ENCODE data around the gene TLN1. TPM values are rescaled to one million over a fixed set of nuclear protein-coding genes. Genes with fewer than 3 reads are reported as not detected.
A peak's percentile ranks its signal among the peaks of the same experiment; 100 is the strongest.

TLN1 gene
- total RNA-seq, 1 donor from 2014 or later, result 684 TPM

DNA sequence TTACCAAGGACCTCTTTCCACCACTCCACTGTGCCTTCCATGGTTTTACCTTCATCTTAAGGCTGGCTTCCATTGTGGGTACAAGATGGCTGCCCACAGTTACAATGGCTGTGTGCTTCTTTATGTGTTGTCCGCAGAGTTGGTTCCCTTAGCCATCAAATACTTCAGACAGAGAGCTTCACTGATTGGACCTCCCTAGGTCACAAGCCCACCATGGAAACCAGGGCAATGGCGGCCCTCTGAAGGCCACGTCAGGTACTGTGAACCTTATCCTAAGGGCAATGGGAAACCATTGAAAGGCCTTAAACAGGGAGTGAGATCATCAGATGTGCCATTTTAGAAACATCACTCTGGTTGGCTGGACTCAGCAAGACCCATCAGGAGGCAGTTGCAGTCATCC lies 64.1 kb downstream of the TLN1 start:
- DNase-seq (ENCODE audit: low spot score), result no peak
- Mint-ChIP-seq H3K27me3 (ENCODE audit: low read depth) (no peaks in the 10 kb centered on the region), H3K27ac (ENCODE audit: unreplicated experiment) (no peak overlapping the region), H3K9me3 (ENCODE audit: low read depth) (no peaks in the 10 kb centered on the region), H3K4me1 (ENCODE audit: low read depth) (peaks cover 50% of the 10 kb centered on the region), H3K36me3 (ENCODE audit: low read depth) (no peaks in the 10 kb centered on the region), H3K4me3 (ENCODE audit: unreplicated experiment) (no peak overlapping the region)
- TF ChIP-seq, protein P1, sequence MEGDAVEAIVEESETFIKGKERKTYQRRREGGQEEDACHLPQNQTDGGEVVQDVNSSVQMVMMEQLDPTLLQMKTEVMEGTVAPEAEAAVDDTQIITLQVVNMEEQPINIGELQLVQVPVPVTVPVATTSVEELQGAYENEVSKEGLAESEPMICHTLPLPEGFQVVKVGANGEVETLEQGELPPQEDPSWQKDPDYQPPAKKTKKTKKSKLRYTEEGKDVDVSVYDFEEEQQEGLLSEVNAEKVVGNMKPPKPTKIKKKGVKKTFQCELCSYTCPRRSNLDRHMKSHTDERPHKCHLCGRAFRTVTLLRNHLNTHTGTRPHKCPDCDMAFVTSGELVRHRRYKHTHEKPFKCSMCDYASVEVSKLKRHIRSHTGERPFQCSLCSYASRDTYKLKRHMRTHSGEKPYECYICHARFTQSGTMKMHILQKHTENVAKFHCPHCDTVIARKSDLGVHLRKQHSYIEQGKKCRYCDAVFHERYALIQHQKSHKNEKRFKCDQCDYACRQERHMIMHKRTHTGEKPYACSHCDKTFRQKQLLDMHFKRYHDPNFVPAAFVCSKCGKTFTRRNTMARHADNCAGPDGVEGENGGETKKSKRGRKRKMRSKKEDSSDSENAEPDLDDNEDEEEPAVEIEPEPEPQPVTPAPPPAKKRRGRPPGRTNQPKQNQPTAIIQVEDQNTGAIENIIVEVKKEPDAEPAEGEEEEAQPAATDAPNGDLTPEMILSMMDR (IDR thresholded peaks at IDR 0.05), result no peak

DNA sequence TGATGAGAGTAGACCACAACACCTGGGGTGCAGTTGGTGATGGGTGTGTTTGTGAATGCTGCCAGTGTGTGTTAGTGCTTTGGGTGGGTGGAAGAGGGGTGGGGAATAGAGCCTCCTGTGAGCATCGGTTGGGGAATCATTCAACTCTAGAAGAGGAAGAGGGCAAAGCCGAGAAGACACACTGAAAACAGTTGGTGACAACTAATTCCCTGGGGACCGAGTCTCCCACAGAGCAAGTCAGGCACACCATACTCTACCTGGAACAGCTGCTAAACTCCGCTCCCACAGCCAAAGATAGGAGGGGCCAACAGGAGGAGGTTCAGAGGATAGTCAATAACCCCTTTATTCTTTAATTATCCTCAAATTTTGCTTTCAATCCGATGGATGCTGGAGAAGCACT lies 65.4 kb downstream of the TLN1 start:
- DNase-seq (ENCODE audit: low spot score), result no peak
- H3K27me3 Mint-ChIP-seq (ENCODE audit: low read depth), result no peaks in the 10 kb centered on the region
- peaks cover 60% of the 10 kb centered on the region for H3K4me1 Mint-ChIP-seq (ENCODE audit: low read depth)
- no peak overlapping the region for H3K4me3 Mint-ChIP-seq (ENCODE audit: unreplicated experiment)
- H3K36me3 Mint-ChIP-seq (ENCODE audit: low read depth), result peaks cover 3% of the 10 kb centered on the region
- no peaks in the 10 kb centered on the region for H3K9me3 Mint-ChIP-seq (ENCODE audit: low read depth)
- TF ChIP-seq, protein P1 (IDR thresholded peaks at IDR 0.05), result no peak
- H3K27ac Mint-ChIP-seq (ENCODE audit: unreplicated experiment), result no peak overlapping the region

DNA sequence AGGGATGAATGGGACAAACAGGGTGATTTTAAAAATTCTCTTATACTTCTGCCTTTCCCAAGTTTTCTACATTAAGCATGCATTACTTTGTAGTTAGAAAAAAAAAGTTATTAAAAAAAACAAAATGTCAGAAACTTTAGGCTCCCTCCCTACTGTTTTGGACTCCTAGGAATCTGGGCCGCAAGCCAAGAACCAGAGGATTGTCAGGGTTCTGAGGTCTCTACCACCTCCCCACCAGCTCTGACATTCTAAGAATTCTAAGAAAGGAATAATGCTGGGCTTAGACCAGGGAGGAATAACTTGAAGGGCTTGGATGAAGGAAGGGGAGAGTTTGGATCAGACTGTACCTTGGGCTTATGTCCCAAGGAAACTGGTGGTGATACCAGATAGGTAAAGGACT lies 66.0 kb downstream of the TLN1 start:
- H3K9me3 Mint-ChIP-seq (ENCODE audit: low read depth), result no peaks in the 10 kb centered on the region
- DNase-seq (ENCODE audit: low spot score), result no peak
- no peaks in the 10 kb centered on the region for H3K27me3 Mint-ChIP-seq (ENCODE audit: low read depth)
- TF ChIP-seq, protein P1 (IDR thresholded peaks at IDR 0.05), result no peak
- peaks cover 64% of the 10 kb centered on the region for H3K4me1 Mint-ChIP-seq (ENCODE audit: low read depth)
- peaks cover 4% of the 10 kb centered on the region for H3K36me3 Mint-ChIP-seq (ENCODE audit: low read depth)
- H3K4me3 Mint-ChIP-seq (ENCODE audit: unreplicated experiment), result peak overlapping the region; percentile 6
- peak overlapping the region; percentile 67 for H3K27ac Mint-ChIP-seq (ENCODE audit: unreplicated experiment)

DNA sequence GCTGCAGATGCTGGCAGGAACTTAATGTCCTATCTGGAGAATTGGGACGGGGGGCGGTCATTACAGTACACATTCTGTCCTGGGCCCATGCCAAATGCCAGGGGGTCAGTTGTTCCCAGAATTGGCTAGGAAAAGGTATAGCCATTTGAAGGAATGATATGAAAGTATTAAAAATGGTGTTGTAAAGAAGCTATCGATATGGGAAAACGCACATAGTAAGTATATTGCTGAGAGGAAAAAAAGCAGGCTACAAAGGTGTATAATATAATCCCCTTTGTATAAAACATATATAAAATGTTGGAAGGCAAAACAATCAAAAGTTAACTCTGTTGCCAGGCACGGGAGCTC lies 66.5 kb downstream of the TLN1 start:
- H3K4me1 Mint-ChIP-seq (ENCODE audit: low read depth), result peaks cover 70% of the 10 kb centered on the region
- TF ChIP-seq, protein P1 (IDR thresholded peaks at IDR 0.05), result no peak

DNA sequence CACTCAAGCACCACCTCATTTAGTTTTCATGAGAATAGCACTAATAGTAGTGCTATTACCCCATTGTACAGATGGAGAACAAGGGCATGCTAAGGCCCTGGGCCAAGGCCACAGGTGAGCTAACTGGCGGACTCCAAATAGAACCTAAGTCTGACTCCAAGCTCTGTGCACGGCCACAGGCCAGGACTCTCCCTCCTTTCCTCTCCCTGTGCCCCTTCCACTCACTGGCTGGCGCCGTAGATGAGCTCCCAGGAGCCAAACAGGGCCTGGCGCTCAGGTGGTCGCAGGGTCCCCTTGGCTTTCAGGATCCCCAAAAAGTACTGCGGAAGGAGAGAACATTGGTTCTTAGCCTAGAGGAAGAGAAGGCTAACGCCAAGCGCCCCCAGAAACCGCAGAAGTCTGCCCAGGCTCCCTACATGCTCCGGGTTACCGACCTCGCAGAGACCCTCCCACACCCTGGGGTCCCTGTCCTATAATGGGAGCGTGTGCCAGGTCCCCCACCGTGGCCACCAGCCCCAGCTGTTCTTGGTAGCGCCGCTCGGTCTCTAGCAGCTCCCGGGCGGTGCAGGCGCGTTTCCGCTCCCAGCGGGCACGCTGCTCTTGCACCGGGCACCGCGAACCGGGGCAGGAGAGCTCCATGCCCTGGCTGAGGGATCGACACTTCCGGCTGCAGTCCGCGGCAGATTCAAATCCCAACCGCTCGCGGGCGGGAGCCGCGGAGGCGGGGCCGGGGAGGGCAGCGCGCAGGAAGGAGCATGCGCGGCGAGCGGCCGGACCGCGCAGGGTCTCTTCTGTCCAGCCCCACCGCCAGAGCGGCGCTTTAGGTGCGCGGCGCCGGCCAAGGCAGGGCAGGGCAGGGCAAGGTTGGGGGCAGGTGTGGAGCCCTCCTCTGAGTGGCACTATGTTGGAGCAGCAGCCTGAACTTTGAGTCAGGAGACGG lies 67.2 kb downstream of the TLN1 start, which contains the start of gene ARHGEF39:
Gene ARHGEF39, minus strand, starts transcription at position 665 of the 940 bp plus-strand sequence. Its CDS starts 26 bp downstream, at position 639.
- TF ChIP-seq, protein P1 (IDR thresholded peaks at IDR 0.05), result peak; percentile 64
- no peaks in the 10 kb centered on the region for H3K27me3 Mint-ChIP-seq (ENCODE audit: low read depth)
- DNase-seq (ENCODE audit: low spot score), result no peak
- peaks cover 10% of the 10 kb centered on the region for H3K36me3 Mint-ChIP-seq (ENCODE audit: low read depth)
- H3K4me3 Mint-ChIP-seq (ENCODE audit: unreplicated experiment), result peak within 1 kb of the TSS; percentile 73
- H3K27ac Mint-ChIP-seq (ENCODE audit: unreplicated experiment), result peak within 1 kb of the TSS; percentile 69
- H3K9me3 Mint-ChIP-seq (ENCODE audit: low read depth), result no peaks in the 10 kb centered on the region
- H3K4me1 Mint-ChIP-seq (ENCODE audit: low read depth), result peaks cover 75% of the 10 kb centered on the region

More for the DNA sequence above, 66.5 kb downstream of the TLN1 start:
- Mint-ChIP-seq H3K4me3 (ENCODE audit: unreplicated experiment) (peak overlapping the region; percentile 73), H3K27ac (ENCODE audit: unreplicated experiment) (peak overlapping the region; percentile 51), H3K27me3 (ENCODE audit: low read depth) (no peaks in the 10 kb centered on the region), H3K9me3 (ENCODE audit: low read depth) (no peaks in the 10 kb centered on the region), H3K36me3 (ENCODE audit: low read depth) (peaks cover 10% of the 10 kb centered on the region)
- DNase-seq (ENCODE audit: low spot score), result no peak
